SK-N-SH treated with all-trans-retinoic acid at 6 μM for 48 hours (cell line): Measurements from ENCODE around the gene DCST2.

Source experiments
- ATAC-seq: fragments of 200-7000 bp; cut with Tn5 transposase; 3 replicates; pipeline ENCODE4 v1.9.1; 2020; ENCODE audit warnings: mild to moderate bottlenecking, moderate library complexity
- ARNTL ChIP-seq: fragments of 450-650 bp; formaldehyde crosslinking; IDR thresholded peaks from 2 replicates; pipeline ENCODE4 v1.5.0; 2020; ENCODE audit warnings: low read depth, mild to moderate bottlenecking, moderate library complexity, borderline replicate concordance
- BACH2 ChIP-seq: fragments of 250-450 bp; sonication (Bioruptor Pico); IDR thresholded peaks from 2 replicates; pipeline ENCODE4 v1.9.0; 2021; ENCODE audit warnings: mild to moderate bottlenecking, borderline replicate concordance
- CSDC2 ChIP-seq: fragments of 250-450 bp; sonication (Bioruptor Pico); IDR thresholded peaks from 2 replicates; pipeline ENCODE4 v1.5.0; 2020; ENCODE audit warnings: mild to moderate bottlenecking, moderate library complexity
- GLIS3 ChIP-seq: fragments of 250-450 bp; sonication (Bioruptor Pico); IDR thresholded peaks from 2 replicates; pipeline ENCODE4 v1.5.0; 2020; ENCODE audit warnings: mild to moderate bottlenecking, moderate library complexity
- ISL1 ChIP-seq: fragments of 250-450 bp; sonication (Bioruptor Pico); IDR thresholded peaks from 2 replicates; pipeline ENCODE4 v2.1.2; 2022; ENCODE audit warnings: mild to moderate bottlenecking, moderate library complexity
- OSR1 ChIP-seq: fragments of 250-450 bp; sonication (Bioruptor Pico); IDR thresholded peaks from 2 replicates; pipeline ENCODE4 v1.8.0; 2022; ENCODE audit warnings: moderate library complexity, mild to moderate bottlenecking, inconsistent platforms
- RARB ChIP-seq: fragments of 250-450 bp; sonication (Bioruptor Pico); IDR thresholded peaks from 2 replicates; pipeline ENCODE4 v1.8.0; 2021; ENCODE audit warnings: mild to moderate bottlenecking, moderate library complexity
- SNAI2 ChIP-seq: fragments of 250-450 bp; sonication (Bioruptor Pico); IDR thresholded peaks from 2 replicates; pipeline ENCODE4 v1.5.0; 2020; ENCODE audit warnings: mild to moderate bottlenecking, moderate library complexity
- TCF4 ChIP-seq: fragments of 250-450 bp; sonication (Bioruptor Pico); IDR thresholded peaks from 2 replicates; pipeline ENCODE4 v1.8.0; 2021; ENCODE audit warnings: mild to moderate bottlenecking, moderate library complexity, borderline replicate concordance
- TOX ChIP-seq: fragments of 250-450 bp; sonication (Bioruptor Pico); IDR thresholded peaks from 2 replicates; pipeline ENCODE4 v1.8.0; 2021; ENCODE audit warnings: mild to moderate bottlenecking, moderate library complexity, borderline replicate concordance
- ZC3H10 ChIP-seq: fragments of 250-450 bp; sonication (Bioruptor Pico); IDR thresholded peaks from 2 replicates; pipeline ENCODE4 v1.5.1; 2021; ENCODE audit warnings: mild to moderate bottlenecking, moderate library complexity
- ZFP3 ChIP-seq: fragments of 250-450 bp; sonication (Bioruptor Pico); IDR thresholded peaks from 2 replicates; pipeline ENCODE4 v1.5.0; 2020; ENCODE audit warnings: mild to moderate bottlenecking, moderate library complexity
- ZFP30 ChIP-seq: fragments of 450-650 bp; formaldehyde crosslinking; IDR thresholded peaks from 2 replicates; pipeline ENCODE4 v1.5.0; 2022; ENCODE audit warnings: mild to moderate bottlenecking, moderate library complexity
- ZNF565 ChIP-seq: fragments of 450-650 bp; formaldehyde crosslinking; conservative IDR thresholded peaks from 2 replicates; pipeline ENCODE4 v1.5.0; 2020; ENCODE audit warnings: low read depth, mild to moderate bottlenecking, moderate library complexity
- ZNF70 ChIP-seq: fragments of 450-650 bp; formaldehyde crosslinking; IDR thresholded peaks from 2 replicates; pipeline ENCODE4 v1.5.0; 2020; ENCODE audit warnings: mild to moderate bottlenecking, moderate library complexity
- ZNF8 ChIP-seq: fragments of 450-650 bp; formaldehyde crosslinking; IDR thresholded peaks from 2 replicates; pipeline ENCODE4 v1.5.0; 2020; ENCODE audit warnings: mild to moderate bottlenecking, moderate library complexity
- TF ChIP-seq, protein P1 (sequence below): fragments of 250-450 bp; sonication (Bioruptor Pico); IDR thresholded peaks from 2 replicates; pipeline ENCODE4 v1.8.0; 2020; ENCODE audit warnings: mild to moderate bottlenecking, moderate library complexity, borderline replicate concordance
- TF ChIP-seq, protein P2 (sequence below): fragments of 250-450 bp; sonication (Bioruptor Pico); IDR thresholded peaks from 2 replicates; pipeline ENCODE4 v1.5.0; 2020; ENCODE audit warnings: mild to moderate bottlenecking, moderate library complexity
- TF ChIP-seq, protein P3 (sequence below): fragments of 250-450 bp; sonication (Bioruptor Pico); IDR thresholded peaks from 2 replicates; pipeline ENCODE4 v1.5.1; 2021; ENCODE audit warnings: mild to moderate bottlenecking, moderate library complexity
- TF ChIP-seq, protein P4 (sequence below): fragments of 250-450 bp; sonication (Bioruptor Pico); IDR thresholded peaks from 2 replicates; pipeline ENCODE4 v1.5.1; 2020; ENCODE audit warnings: low read depth, mild to moderate bottlenecking, moderate library complexity
- TF ChIP-seq, protein P5 (sequence below): fragments of 250-450 bp; sonication (Bioruptor Pico); IDR thresholded peaks from 2 replicates; pipeline ENCODE4 v1.8.0; 2021; ENCODE audit warnings: low read depth, mild to moderate bottlenecking, moderate library complexity, borderline replicate concordance

Gene DCST2

DNA sequence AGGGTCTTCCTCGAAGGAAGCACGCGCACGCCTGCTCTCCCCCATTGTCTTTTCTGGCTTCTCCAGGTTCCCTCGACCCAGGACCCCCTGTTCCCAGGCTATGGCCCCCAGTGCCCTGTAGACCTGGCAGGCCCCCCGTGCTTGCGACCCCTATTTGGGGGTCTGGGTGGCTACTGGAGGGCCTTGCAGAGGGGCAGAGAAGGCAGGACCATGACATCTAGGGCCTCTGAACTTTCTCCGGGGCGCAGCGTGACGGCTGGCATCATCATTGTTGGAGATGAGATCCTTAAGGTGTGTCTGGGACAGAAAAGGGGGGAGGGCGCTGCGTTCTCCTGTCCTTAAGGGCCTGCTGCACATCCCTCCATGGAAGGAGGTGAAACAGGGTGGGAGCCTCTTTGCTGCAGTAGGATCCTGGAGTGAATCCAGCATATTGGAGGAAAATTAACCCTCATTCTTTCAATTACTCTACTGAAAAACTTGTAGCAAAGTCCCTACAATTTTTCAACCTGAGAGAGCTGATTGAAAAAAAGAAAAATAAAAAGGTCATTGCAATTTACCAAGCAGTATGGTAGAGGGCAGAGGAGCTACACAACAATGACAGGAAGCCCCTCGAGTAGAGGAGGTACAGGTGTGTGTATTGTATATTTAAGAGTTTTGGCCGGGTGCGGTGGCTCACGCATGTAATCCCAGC lies 49.7 kb downstream of the DCST2 start:
- ATAC-seq = peak; percentile 7; the same call in 1 of the 3 replicates
- TF ChIP-seq ZC3H10 (CRISPR knock-in tag) = no peak
- TF ChIP-seq, protein P1, sequence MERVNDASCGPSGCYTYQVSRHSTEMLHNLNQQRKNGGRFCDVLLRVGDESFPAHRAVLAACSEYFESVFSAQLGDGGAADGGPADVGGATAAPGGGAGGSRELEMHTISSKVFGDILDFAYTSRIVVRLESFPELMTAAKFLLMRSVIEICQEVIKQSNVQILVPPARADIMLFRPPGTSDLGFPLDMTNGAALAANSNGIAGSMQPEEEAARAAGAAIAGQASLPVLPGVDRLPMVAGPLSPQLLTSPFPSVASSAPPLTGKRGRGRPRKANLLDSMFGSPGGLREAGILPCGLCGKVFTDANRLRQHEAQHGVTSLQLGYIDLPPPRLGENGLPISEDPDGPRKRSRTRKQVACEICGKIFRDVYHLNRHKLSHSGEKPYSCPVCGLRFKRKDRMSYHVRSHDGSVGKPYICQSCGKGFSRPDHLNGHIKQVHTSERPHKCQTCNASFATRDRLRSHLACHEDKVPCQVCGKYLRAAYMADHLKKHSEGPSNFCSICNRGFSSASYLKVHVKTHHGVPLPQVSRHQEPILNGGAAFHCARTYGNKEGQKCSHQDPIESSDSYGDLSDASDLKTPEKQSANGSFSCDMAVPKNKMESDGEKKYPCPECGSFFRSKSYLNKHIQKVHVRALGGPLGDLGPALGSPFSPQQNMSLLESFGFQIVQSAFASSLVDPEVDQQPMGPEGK (CRISPR knock-in tag) = no peak
- no peak for TF ChIP-seq RARB
- TF ChIP-seq ZNF565 (CRISPR knock-in tag) = no peak
- no peak for TF ChIP-seq ARNTL
- no peak for TF ChIP-seq GLIS3 (CRISPR knock-in tag)
- TF ChIP-seq TCF4 (CRISPR knock-in tag) = no peak
- TF ChIP-seq OSR1 (CRISPR knock-in tag) = no peak
- TF ChIP-seq, protein P2, sequence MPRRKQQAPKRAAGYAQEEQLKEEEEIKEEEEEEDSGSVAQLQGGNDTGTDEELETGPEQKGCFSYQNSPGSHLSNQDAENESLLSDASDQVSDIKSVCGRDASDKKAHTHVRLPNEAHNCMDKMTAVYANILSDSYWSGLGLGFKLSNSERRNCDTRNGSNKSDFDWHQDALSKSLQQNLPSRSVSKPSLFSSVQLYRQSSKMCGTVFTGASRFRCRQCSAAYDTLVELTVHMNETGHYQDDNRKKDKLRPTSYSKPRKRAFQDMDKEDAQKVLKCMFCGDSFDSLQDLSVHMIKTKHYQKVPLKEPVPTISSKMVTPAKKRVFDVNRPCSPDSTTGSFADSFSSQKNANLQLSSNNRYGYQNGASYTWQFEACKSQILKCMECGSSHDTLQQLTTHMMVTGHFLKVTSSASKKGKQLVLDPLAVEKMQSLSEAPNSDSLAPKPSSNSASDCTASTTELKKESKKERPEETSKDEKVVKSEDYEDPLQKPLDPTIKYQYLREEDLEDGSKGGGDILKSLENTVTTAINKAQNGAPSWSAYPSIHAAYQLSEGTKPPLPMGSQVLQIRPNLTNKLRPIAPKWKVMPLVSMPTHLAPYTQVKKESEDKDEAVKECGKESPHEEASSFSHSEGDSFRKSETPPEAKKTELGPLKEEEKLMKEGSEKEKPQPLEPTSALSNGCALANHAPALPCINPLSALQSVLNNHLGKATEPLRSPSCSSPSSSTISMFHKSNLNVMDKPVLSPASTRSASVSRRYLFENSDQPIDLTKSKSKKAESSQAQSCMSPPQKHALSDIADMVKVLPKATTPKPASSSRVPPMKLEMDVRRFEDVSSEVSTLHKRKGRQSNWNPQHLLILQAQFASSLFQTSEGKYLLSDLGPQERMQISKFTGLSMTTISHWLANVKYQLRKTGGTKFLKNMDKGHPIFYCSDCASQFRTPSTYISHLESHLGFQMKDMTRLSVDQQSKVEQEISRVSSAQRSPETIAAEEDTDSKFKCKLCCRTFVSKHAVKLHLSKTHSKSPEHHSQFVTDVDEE = no peak
- TF ChIP-seq, protein P3, sequence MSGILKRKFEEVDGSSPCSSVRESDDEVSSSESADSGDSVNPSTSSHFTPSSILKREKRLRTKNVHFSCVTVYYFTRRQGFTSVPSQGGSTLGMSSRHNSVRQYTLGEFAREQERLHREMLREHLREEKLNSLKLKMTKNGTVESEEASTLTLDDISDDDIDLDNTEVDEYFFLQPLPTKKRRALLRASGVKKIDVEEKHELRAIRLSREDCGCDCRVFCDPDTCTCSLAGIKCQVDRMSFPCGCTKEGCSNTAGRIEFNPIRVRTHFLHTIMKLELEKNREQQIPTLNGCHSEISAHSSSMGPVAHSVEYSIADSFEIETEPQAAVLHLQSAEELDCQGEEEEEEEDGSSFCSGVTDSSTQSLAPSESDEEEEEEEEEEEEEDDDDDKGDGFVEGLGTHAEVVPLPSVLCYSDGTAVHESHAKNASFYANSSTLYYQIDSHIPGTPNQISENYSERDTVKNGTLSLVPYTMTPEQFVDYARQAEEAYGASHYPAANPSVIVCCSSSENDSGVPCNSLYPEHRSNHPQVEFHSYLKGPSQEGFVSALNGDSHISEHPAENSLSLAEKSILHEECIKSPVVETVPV (CRISPR knock-in tag) = no peak
- no peak for TF ChIP-seq TOX (CRISPR knock-in tag)
- no peak for TF ChIP-seq ZNF70 (CRISPR knock-in tag)
- no peak for TF ChIP-seq ZNF8 (CRISPR knock-in tag)
- no peak for TF ChIP-seq ISL1
- no peak for TF ChIP-seq ZFP3
- TF ChIP-seq, protein P4, sequence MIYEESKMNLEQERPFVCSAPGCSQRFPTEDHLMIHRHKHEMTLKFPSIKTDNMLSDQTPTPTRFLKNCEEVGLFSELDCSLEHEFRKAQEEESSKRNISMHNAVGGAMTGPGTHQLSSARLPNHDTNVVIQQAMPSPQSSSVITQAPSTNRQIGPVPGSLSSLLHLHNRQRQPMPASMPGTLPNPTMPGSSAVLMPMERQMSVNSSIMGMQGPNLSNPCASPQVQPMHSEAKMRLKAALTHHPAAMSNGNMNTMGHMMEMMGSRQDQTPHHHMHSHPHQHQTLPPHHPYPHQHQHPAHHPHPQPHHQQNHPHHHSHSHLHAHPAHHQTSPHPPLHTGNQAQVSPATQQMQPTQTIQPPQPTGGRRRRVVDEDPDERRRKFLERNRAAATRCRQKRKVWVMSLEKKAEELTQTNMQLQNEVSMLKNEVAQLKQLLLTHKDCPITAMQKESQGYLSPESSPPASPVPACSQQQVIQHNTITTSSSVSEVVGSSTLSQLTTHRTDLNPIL (CRISPR knock-in tag) = no peak
- TF ChIP-seq, protein P5, sequence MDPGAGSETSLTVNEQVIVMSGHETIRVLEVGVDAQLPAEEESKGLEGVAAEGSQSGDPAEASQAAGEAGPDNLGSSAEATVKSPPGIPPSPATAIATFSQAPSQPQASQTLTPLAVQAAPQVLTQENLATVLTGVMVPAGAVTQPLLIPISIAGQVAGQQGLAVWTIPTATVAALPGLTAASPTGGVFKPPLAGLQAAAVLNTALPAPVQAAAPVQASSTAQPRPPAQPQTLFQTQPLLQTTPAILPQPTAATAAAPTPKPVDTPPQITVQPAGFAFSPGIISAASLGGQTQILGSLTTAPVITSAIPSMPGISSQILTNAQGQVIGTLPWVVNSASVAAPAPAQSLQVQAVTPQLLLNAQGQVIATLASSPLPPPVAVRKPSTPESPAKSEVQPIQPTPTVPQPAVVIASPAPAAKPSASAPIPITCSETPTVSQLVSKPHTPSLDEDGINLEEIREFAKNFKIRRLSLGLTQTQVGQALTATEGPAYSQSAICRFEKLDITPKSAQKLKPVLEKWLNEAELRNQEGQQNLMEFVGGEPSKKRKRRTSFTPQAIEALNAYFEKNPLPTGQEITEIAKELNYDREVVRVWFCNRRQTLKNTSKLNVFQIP (CRISPR knock-in tag) = no peak

DNA sequence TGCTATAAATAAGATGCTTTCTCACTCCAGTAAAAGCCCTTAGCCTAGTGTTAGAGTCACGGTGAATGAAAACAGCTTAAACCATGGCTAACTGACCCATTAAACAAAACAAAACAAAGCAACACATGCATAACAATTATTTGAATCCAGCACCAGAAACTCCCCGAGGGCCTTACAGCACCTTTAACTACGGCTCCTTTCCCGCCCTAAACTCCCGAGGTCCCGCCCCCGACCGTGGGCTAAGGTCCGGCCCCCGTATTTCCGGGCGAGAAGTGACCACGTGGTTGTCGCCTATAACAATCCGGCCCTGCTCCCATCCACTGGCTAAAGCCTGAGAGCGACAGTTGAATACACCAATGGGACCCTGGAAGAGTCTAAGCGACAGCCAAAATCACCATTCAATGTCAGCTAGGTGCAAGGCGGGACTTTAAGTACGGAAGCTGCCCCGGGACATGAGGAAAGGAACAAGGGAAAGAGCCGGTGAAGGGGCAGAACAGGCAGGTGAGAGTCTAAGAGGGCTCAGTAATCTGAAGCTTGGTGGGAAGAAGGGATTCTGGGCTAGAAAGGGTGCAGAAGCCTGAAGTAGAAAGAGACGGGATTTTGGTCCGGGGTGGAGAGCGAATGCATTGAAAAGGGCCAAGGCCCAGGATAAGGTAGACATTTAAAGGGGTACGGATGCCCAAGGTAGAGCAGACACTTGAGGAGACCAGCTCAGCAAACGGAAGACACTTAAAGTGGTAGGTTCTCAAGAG lies 50.5 kb downstream of the DCST2 start, which contains the start of gene FLAD1:
Gene FLAD1, plus strand, starts transcription at position 448 of the 752 bp plus-strand sequence. CDS start 351 bp downstream, outside the sequence.
- peak; percentile 100 for ATAC-seq
- TF ChIP-seq TCF4 (CRISPR knock-in tag) = no peak
- no peak for TF ChIP-seq ZFP30
- TF ChIP-seq, protein P2 = no peak
- TF ChIP-seq, protein P3 (CRISPR knock-in tag) = no peak
- TF ChIP-seq ZFP3 = no peak
- no peak for TF ChIP-seq SNAI2 (CRISPR knock-in tag)
- no peak for TF ChIP-seq ZC3H10 (CRISPR knock-in tag)
- no peak for TF ChIP-seq BACH2 (CRISPR knock-in tag)
- TF ChIP-seq, protein P5 (CRISPR knock-in tag) = no peak
- TF ChIP-seq ZNF70 (CRISPR knock-in tag) = no peak
- TF ChIP-seq CSDC2 (CRISPR knock-in tag) = no peak
- no peak for TF ChIP-seq GLIS3 (CRISPR knock-in tag)
- TF ChIP-seq ZNF8 (CRISPR knock-in tag) = no peak
- no peak for TF ChIP-seq ISL1
